ENCODE measurements around the gene ROR2. TPM values are rescaled to one million over a fixed set of nuclear protein-coding genes. Genes with fewer than 3 reads are reported as not detected.
A peak's percentile ranks its signal among the peaks of the same experiment; 100 is the strongest.

The ROR2 gene
- total RNA-seq, 1 experiment from 2014 or later: 2.7 TPM

GRCh38 chr9:91642771-91643170 is 307.3 kb downstream of the ROR2 start:
- Histone ChIP-seq H2BK15ac (ENCODE audit: low read depth, low read length) (no peak overlapping the region), H2AFZ (ENCODE audit: low read length) (no peak overlapping the region), H3K23ac (ENCODE audit: insufficient read length, low read depth, low read length) (no peak overlapping the region), H3K27ac (ENCODE audit: insufficient read length, low read depth, low read length) (no peak overlapping the region), H3K56ac (ENCODE audit: insufficient read length, low read depth, low read length) (no peak overlapping the region), H3K14ac (ENCODE audit: insufficient read depth, low read length) (no peak overlapping the region), H2BK20ac (ENCODE audit: low read depth, low read length, poor library complexity, severe bottlenecking) (no peak overlapping the region), H4K8ac (replicated peaks; ENCODE audit: insufficient read length, low read depth, low read length) (no peak overlapping the region), H3K9ac (ENCODE audit: extremely low read depth, insufficient read length, low read length) (no peak overlapping the region), H3K27me3 (ENCODE audit: insufficient read depth, low read length) (no peaks in the 10 kb centered on the region), H3K9me3 (ENCODE audit: control insufficient read depth, low read depth, low read length) (no peaks in the 10 kb centered on the region), H3K79me2 (ENCODE audit: insufficient read depth, low read length) (no peaks in the 10 kb centered on the region), H4K5ac (ENCODE audit: insufficient read length, low read depth, low read length) (no peak overlapping the region), H2BK12ac (ENCODE audit: insufficient read length, low read depth, low read length) (no peak overlapping the region), H4K20me1 (ENCODE audit: control insufficient read depth, insufficient read depth, insufficient read length) (no peaks in the 10 kb centered on the region), H3K4me2 (ENCODE audit: insufficient read depth, insufficient read length, low read length) (no peak overlapping the region), H2AK5ac (ENCODE audit: insufficient read length, low read length) (no peak overlapping the region), H3K79me1 (ENCODE audit: insufficient read depth, low read depth, low read length, poor library complexity, severe bottlenecking) (no peaks in the 10 kb centered on the region), H3K23me2 (ENCODE audit: insufficient read length, low read depth, low read length, poor library complexity, severe bottlenecking) (no peaks in the 10 kb centered on the region), H2BK120ac (ENCODE audit: low read depth, low read length, poor library complexity, severe bottlenecking) (no peak overlapping the region), H3K4me1 (ENCODE audit: insufficient read depth, low read length) (no peaks in the 10 kb centered on the region), H3K4ac (ENCODE audit: low read depth, low read length) (no peak overlapping the region), H3K18ac (ENCODE audit: insufficient read length, low read depth, low read length) (no peak overlapping the region), H2BK5ac (ENCODE audit: insufficient read length, low read length) (no peak overlapping the region), H3T11ph (ENCODE audit: low read length) (no peak overlapping the region), H4K91ac (ENCODE audit: insufficient read length, low read depth, low read length) (no peak overlapping the region)
- TF ChIP-seq, protein P1, sequence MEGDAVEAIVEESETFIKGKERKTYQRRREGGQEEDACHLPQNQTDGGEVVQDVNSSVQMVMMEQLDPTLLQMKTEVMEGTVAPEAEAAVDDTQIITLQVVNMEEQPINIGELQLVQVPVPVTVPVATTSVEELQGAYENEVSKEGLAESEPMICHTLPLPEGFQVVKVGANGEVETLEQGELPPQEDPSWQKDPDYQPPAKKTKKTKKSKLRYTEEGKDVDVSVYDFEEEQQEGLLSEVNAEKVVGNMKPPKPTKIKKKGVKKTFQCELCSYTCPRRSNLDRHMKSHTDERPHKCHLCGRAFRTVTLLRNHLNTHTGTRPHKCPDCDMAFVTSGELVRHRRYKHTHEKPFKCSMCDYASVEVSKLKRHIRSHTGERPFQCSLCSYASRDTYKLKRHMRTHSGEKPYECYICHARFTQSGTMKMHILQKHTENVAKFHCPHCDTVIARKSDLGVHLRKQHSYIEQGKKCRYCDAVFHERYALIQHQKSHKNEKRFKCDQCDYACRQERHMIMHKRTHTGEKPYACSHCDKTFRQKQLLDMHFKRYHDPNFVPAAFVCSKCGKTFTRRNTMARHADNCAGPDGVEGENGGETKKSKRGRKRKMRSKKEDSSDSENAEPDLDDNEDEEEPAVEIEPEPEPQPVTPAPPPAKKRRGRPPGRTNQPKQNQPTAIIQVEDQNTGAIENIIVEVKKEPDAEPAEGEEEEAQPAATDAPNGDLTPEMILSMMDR (conservative IDR thresholded peaks at IDR 0.05): no peak
- no peaks in the 10 kb centered on the region; a peak in 2 of 5 replicates for H3K9me3 Mint-ChIP-seq
- peaks cover 0 to 8% of the 10 kb centered on the region in 2 experiments; a peak in 1 of 4 replicates for H3K4me1 Mint-ChIP-seq
- peaks cover 2% of the 10 kb centered on the region; the same call in 1 of the 2 replicates for H3K27me3 Mint-ChIP-seq (ENCODE audit: low read depth)
- no CpG with 5 or more reads among the region's 5 CpGs for WGBS (ENCODE audit: extremely low coverage, insufficient read length, low lambda C conversion rate)
- H3K27ac Mint-ChIP-seq: 0 out of 7 replicates have a peak overlapping the region, but pooled peaks of 1 of the 3 experiments have one; percentile 65
- no peaks in the 10 kb centered on the region for H3K36me3 Mint-ChIP-seq (ENCODE audit: insufficient read depth in 1 of 3, low read depth in 3 of 3)
- DNase-seq: no peak
- no peak overlapping the region for H3K4me3 Mint-ChIP-seq
